Left lung (tissue), 10 donors: Measurements from ENCODE around the gene ZNF287. TPM values are rescaled to one million over a fixed set of nuclear protein-coding genes. Genes with fewer than 3 reads are reported as not detected.

Experiments
- ATAC-seq: fragments of 200-7000 bp; cut with Tn5 transposase; one replicate; pipeline ENCODE4 v1.9.1; 2020; ENCODE audit warnings: moderate library complexity
- DNase-seq, 4 donors: peaks; one replicate each; pipeline ENCODE4 v3.0.0-alpha.2; 2013 to 2020
- H3K27ac ChIP-seq, 2 donors: fragments of 200-600 bp; sonication (generic) in 1 of 2; one replicate each; pipeline versions ENCODE4 v1.5.0 to v1.8.0; 2020 to 2021
- H3K27me3 ChIP-seq, 2 donors: fragments of 200-600 bp; sonication (generic) in 1 of 2; one replicate each; pipeline versions ENCODE4 v1.5.0 to v1.8.0; 2020 to 2021
- H3K36me3 ChIP-seq, 2 donors: fragments of 200-600 bp; sonication (generic) in 1 of 2; one replicate each; pipeline versions ENCODE4 v1.5.0 to v1.8.0; 2020 to 2021
- H3K4me1 ChIP-seq, 2 donors: fragments of 200-600 bp; one replicate each; pipeline ENCODE4 v1.8.0; 2021
- H3K4me3 ChIP-seq, 2 donors: fragments of 200-600 bp; sonication (generic) in 1 of 2; one replicate each; pipeline versions ENCODE4 v1.5.0 to v1.8.0; 2020 to 2021; ENCODE audit warnings: mild to moderate bottlenecking in 1 of 2
- H3K9me3 ChIP-seq, 2 donors: fragments of 200-600 bp; sonication (generic) in 1 of 2; one replicate each; pipeline versions ENCODE4 v1.5.0 to v1.8.0; 2020 to 2021
- intact Hi-C, 2 donors: fragments of 100-400 bp; cut with DNase I; formaldehyde crosslinking; loops; one replicate each; pipeline versions ENCODE4 v1.11.2 to v1.14.2; 2022
- polyA plus RNA-seq, 6 donors: library from polyadenylated mRNA; unstranded; fragments of 120-200 nt; gene quantifications; one replicate each; pipeline ENCODE4 v1.2.1, GENCODE V29; 2013; ENCODE audit not compliant: insufficient read length in 6 of 6
- total RNA-seq, 2 donors: library from RNA; stranded (reverse); fragmentation: NEBNext Ultra II Directional; extraction: Animal tissue kit (Norgen Biotek cat#: 25700); gene quantifications; one replicate each; pipeline ENCODE4 v1.2.1, GENCODE V29; 2021
- TF ChIP-seq, protein P1 (sequence below), 2 donors: fragments of 200-600 bp; sonication (generic) in 1 of 2; IDR thresholded peaks; one replicate each; pipeline versions ENCODE4 v1.5.0 to v1.8.0; 2021; ENCODE audit warnings: antibody characterized with exemption in 2 of 2
- donor health status: DM: no; HTN: yes; CAD: no.
- donor health status: DM: no; HTN: no; CAD: no.

ZNF287 gene
- total and polyA plus RNA-seq, 8 donors: 3.4 to 10.0 (median 8.4) TPM

DNA sequence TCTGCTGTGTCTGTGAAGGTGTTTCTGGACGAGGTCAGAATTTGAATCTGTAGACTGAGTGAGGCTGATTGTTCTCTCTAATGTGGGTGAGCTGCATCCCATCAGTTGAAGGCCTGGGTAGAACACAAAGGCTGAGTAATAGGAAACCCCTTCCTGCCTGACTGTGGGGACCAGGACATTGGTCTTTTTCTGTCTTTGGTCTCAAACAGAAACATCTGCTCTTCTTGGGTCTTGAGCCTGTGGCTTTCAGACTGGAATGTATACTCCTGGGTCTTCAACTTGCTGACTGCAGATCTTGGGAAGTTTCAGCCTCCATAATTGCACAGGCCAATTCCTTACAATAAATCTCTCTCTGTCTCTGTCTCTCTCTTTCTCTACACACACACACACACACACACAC, 57.4 kb downstream of the ZNF287 start:
- Histone ChIP-seq H3K27ac (no peak overlapping the region), H3K9me3 (no peaks in the 10 kb centered on the region), H3K4me3 (no peak overlapping the region), H3K4me1 (peaks cover 0 to 37% of the 10 kb centered on the region in 2 donors), H3K27me3 (peaks cover 0 to 21% of the 10 kb centered on the region in 2 donors), H3K36me3 (no peaks in the 10 kb centered on the region)
- TF ChIP-seq, protein P1, sequence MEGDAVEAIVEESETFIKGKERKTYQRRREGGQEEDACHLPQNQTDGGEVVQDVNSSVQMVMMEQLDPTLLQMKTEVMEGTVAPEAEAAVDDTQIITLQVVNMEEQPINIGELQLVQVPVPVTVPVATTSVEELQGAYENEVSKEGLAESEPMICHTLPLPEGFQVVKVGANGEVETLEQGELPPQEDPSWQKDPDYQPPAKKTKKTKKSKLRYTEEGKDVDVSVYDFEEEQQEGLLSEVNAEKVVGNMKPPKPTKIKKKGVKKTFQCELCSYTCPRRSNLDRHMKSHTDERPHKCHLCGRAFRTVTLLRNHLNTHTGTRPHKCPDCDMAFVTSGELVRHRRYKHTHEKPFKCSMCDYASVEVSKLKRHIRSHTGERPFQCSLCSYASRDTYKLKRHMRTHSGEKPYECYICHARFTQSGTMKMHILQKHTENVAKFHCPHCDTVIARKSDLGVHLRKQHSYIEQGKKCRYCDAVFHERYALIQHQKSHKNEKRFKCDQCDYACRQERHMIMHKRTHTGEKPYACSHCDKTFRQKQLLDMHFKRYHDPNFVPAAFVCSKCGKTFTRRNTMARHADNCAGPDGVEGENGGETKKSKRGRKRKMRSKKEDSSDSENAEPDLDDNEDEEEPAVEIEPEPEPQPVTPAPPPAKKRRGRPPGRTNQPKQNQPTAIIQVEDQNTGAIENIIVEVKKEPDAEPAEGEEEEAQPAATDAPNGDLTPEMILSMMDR (IDR thresholded peaks at IDR 0.05): no peak
- ATAC-seq (no peak), DNase-seq (no peak)
- intact Hi-C loops: no loop called here

DNA sequence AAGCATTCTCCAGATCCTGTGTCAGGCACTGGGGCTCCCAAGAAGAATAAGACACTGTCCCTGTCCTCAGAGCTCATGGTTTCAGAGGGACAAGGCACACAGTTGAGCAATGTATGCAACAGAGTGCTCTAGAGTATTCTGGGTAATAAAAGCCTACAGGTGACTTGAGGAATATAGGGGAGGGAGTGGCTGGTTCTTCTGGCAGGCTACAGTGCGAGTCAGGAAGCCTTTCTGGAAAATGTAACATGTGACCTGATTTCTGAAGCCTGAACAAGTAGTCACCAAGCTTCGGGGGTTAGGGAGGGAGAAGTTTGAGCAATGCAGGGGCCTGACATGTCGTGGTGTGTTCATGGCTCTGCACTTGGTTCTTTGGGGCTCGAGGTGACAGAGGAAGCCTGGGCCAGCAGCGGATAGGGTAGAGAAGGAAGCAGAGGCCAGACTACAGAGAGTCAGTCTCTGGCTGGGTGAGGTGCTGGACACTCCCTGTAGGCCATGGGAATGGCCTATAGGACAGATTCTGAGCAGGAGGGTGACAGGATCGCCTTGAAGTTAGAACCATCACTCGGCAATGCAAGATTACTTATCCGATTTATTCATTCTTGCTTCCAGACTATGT, 61.0 kb downstream of the ZNF287 start:
- no peaks in the 10 kb centered on the region for H3K36me3 ChIP-seq
- H3K27me3 ChIP-seq: no peaks in the 10 kb centered on the region
- ATAC-seq (peak; percentile 50), DNase-seq (no peak)
- H3K4me1 ChIP-seq: peaks cover 0 to 15% of the 10 kb centered on the region in 2 donors
- H3K9me3 ChIP-seq: no peaks in the 10 kb centered on the region
- TF ChIP-seq, protein P1 (IDR thresholded peaks at IDR 0.05): no peak
- H3K27ac ChIP-seq: no peak overlapping the region
- intact Hi-C loops: no loop called here
- no peak overlapping the region for H3K4me3 ChIP-seq

DNA sequence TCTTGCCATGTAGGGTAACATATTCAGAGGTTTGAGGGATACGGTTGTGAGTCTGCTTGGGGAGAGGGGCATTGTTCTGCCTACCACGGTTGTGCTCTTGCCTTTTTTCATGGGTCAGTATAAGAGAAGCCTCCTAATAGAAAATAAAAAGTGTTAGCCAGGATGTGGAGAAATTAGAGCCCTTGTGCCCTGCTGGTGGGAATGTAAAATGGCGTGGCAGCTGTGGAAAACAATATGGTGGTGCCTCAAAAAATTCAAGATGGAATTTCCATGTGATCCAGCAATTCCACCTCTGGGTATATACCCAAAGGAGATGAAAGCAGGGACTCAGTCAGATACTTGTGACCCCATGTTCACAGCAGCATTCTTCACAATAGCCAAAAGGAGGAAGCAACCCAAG, 62.8 kb downstream of the ZNF287 start:
- DNase-seq (no peak), ATAC-seq (no peak)
- Histone ChIP-seq H3K4me1 (peaks cover 0 to 1% of the 10 kb centered on the region in 2 donors), H3K27me3 (no peaks in the 10 kb centered on the region), H3K36me3 (no peaks in the 10 kb centered on the region), H3K27ac (no peak overlapping the region), H3K9me3 (no peaks in the 10 kb centered on the region), H3K4me3 (no peak overlapping the region)
- TF ChIP-seq, protein P1 (IDR thresholded peaks at IDR 0.05): no peak
- intact Hi-C loops: no loop called here

DNA sequence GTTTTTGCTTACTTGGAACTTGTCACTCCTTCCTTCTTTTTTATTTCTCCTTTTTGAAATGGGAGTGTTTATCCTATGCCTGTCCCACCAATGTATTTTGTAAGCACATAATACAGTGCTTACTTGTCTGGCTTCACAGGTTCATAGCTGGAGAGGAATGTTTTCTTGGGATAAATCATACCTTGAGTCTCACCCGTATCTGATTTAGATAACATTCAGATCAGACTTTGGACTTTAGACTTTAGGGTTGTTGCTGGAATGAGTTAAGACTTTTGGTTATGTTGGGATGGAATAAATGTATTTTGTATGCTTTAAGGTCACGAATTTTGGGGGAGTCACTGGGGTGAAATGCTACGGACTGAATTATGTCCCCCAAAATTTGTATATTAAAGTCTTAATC, 64.0 kb downstream of the ZNF287 start:
- H3K27me3 ChIP-seq: no peaks in the 10 kb centered on the region
- H3K36me3 ChIP-seq: no peaks in the 10 kb centered on the region
- DNase-seq (no peak), ATAC-seq (no peak)
- no peaks in the 10 kb centered on the region for H3K4me1 ChIP-seq
- H3K9me3 ChIP-seq: no peaks in the 10 kb centered on the region
- H3K4me3 ChIP-seq: no peak overlapping the region
- H3K27ac ChIP-seq: no peak overlapping the region
- TF ChIP-seq, protein P1 (IDR thresholded peaks at IDR 0.05): no peak
- intact Hi-C loops: no loop called here

Other genes with a start within 250 kb of the ZNF287 start
- 10 to 100 TPM; 11.5 to 13.5 TPM for gene CENPV, start 215.7 kb downstream of the ZNF287 start, total RNA-seq
- 10 to 100 TPM; 71.6 to 92.6 (median 78.8) TPM for gene CENPV, start 215.7 kb downstream of the ZNF287 start, polyA plus RNA-seq
- 1,000 to 10,000 TPM; 1,151 to 1,430 TPM for gene UBB, start 188.1 kb downstream of the ZNF287 start, total RNA-seq
- gene UBB, start 188.1 kb downstream of the ZNF287 start, polyA plus RNA-seq: 1,000 to 10,000 TPM; 1,641 to 2,150 (median 1,838) TPM
- gene TRPV2, start 153.6 kb downstream of the ZNF287 start, total RNA-seq: 10 to 100 TPM; 58.0 to 97.7 TPM
- gene TRPV2, start 153.6 kb downstream of the ZNF287 start, polyA plus RNA-seq: 10 to 100 TPM in 4 of 6 donors, 1 to 10 TPM in 2; 9.2 to 15.1 (median 10.7) TPM
- 1 to 10 TPM; 2.9 to 3.8 TPM for gene LRRC75A, start 77.0 kb downstream of the ZNF287 start, total RNA-seq
- 1 to 10 TPM; 4.6 to 7.1 (median 6.4) TPM for gene LRRC75A, start 77.0 kb downstream of the ZNF287 start, polyA plus RNA-seq
- gene ZNF624, start 84.6 kb upstream of the ZNF287 start, total RNA-seq: 1 to 10 TPM; 3.6 to 6.1 TPM
- gene ZNF624, start 84.6 kb upstream of the ZNF287 start, polyA plus RNA-seq: 10 to 100 TPM in 1 of 6 donors, 1 to 10 TPM in 5; 8.1 to 10.4 (median 9.5) TPM
- gene CCDC144A, start 121.0 kb upstream of the ZNF287 start, total RNA-seq: 1 to 10 TPM; 6.6 TPM
- gene CCDC144A, start 121.0 kb upstream of the ZNF287 start, polyA plus RNA-seq: 10 to 100 TPM in 3 of 6 donors, 1 to 10 TPM in 2, under 1 TPM in 1; 0.41 to 19.0 (median 7.4) TPM